GM12874 (cell line): Measurements from ENCODE around the gene INTS1.

Experiments used
- CTCF ChIP-seq: IDR thresholded peaks from 2 replicates; pipeline ENCODE4 v1.5.1; 2011; ENCODE audit warnings: low read depth, mild to moderate bottlenecking, control low read depth, low read length, moderate library complexity; ENCODE audit not compliant: insufficient read depth

Gene INTS1

GRCh38 chr7:1523208-1523607, 19.0 kb upstream of the INTS1 start:
- TF ChIP-seq CTCF = no peak

GRCh38 chr7:1521456-1521855, 17.3 kb upstream of the INTS1 start:
- TF ChIP-seq CTCF = no peak

DNA sequence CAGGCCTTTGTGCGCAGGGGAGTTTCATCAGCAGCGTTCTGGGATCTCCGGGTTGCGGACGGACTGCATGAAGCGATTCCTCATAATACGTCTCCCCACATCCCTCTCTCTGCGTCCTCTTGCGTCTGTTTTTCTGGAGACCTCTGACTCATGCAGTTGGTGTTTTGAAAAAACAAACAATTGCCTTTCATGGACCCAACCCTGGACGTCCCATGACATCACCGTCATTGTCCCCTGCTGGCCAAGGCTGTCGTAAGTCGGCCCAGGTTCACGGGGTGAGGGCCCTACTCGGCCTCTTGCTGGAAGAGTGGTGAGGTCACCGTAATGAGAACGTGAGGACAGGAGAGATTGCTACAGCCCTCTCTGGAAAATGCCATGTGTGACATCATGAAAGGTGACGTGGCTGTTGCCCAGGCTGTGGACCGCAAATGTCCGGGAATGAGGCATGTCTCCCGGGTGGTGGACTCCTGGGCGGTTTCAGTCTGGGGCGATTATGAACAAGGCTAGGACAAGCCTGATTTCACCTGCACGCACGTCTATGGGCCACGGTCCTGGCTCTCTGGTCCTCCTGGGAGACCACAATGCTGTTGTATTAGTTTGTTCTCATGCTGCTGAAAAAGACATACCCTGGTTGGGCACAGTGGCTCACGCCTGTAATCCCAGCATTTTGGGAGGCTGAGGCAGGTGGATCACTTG, 16.5 kb upstream of the INTS1 start:
- TF ChIP-seq CTCF = no peak

DNA sequence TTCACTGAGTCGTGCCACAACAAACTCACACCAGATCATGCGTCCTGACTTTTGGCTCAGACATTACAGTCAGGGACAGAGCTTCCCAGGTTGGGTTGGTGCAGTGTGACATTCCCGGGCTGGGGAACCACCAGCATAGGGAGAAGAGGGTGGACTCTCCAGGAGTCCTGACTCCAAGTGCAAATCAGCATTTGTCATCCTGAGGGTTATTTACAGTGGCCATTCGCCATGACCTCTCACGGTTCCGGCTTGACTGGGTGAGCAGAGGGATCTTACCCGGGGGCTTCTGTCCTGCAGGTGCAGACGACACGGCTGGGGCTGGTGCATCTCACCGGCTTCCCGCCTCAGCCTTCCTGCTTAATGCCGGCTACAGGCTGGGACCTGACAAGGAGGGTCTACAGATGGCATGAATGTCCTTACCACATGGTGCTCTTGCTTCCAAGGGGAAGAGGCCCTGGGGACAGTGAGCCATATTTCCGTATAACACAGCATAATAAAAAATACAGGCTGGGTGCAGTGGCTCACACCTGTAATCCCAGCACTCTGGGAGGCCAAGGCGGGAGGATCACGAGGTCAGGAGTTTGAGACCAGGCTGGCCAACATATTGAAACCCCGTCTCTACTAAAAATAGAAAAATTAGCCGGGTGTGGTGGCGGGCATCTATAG, 12.5 kb upstream of the INTS1 start:
- TF ChIP-seq CTCF = no peak

DNA sequence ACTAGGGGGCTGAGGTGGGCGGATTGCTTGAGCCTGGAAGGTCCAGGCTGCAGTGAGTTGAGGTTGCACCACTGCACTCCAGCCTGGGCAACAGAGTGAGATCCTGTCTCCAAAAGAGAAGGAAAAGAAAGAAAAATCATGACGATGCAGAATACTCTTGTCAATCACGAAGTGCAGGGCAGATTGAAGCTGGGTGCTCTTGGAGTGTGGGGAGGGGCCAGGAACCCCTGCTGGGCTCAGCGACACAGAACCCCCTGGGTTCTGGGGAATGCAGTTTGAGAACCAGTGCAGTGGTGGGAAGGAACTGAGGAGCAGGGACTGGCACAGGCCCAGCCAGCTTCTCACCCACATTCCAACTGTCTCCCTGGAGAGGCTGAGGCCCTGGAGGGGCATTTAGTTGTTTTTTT, 10.8 kb upstream of the INTS1 start:
- no peak for TF ChIP-seq CTCF

DNA sequence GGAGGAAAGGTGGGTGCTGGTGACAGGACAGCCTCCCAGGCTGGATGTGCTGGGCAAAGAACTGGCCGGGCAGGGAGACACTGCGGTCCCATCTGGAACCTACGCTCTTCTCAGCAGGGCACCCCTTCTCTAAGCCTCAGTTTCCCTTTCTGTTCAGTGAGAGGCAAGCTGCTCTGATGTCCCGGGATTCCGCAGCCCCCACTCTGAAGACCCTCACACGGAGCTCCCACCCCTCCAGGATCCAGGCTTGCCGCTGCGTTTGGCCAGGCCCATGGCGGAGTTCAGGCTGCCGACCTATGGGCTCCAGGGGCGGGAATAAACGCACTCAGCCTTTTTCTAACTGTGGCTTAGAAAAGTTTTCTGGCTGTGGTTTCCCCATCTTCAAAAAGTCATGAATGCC, 10.2 kb upstream of the INTS1 start:
- no peak for TF ChIP-seq CTCF

- TF ChIP-seq CTCF = no peak
Measured at GRCh38 chr7:1513657-1514095, 9.5 kb upstream of the INTS1 start.
